Upper lobe of left lung (tissue), 4 donors: ENCODE results near the gene CDKAL1.

Experiments used
- CTCF ChIP-seq, 6 experiments: fragments of 450-650 bp in 4 of 6; fragments of 200-600 bp in 2 of 6; sonication (generic) in 2 of 6; IDR thresholded peaks; one replicate each; pipeline ENCODE4 v1.5.1; 2016 to 2019; ENCODE audit warnings: antibody characterized with exemption in 6 of 6
- EP300 ChIP-seq, 4 donors: sonication (generic); formaldehyde crosslinking; IDR thresholded peaks; one replicate each; pipeline ENCODE4 v1.5.1; 2017; ENCODE audit warnings: antibody characterized with exemption in 4 of 4, control low read depth in 2 of 4
- POLR2A ChIP-seq, 4 donors: fragments of 450-650 bp; IDR thresholded peaks; one replicate each; pipeline ENCODE4 v1.5.1; 2016 to 2017; ENCODE audit warnings: antibody characterized with exemption in 4 of 4, mild to moderate bottlenecking in 2 of 4
- POLR2AphosphoS5 ChIP-seq, 2 donors: sonication (generic); formaldehyde crosslinking; IDR thresholded peaks; one replicate each; pipeline ENCODE4 v1.5.1; 2017; ENCODE audit warnings: antibody characterized with exemption in 2 of 2

GRCh38 chr6:20571261-20571660 is 37.0 kb downstream of the CDKAL1 start:
- no peak for TF ChIP-seq CTCF (IDR thresholded peaks at IDR 0.05)
- no peak for TF ChIP-seq POLR2A (IDR thresholded peaks at IDR 0.05)
- TF ChIP-seq EP300 (IDR thresholded peaks at IDR 0.05) = no peak
- no peak for TF ChIP-seq POLR2AphosphoS5 (IDR thresholded peaks at IDR 0.05)
